HG02973 (cell line): ENCODE measurements around the gene EPB41L4A.
"Not testable (repeated sequence)": the region's sequence is repeated elsewhere in the genome, so short reads cannot be mapped to it uniquely, and the experiment has no call there.

Source experiments
- ATAC-seq: cut with Tn5 transposase; IDR thresholded peaks from one replicate; pipeline ENCODE4 v1.9.1; 2021; ENCODE audit warnings: moderate library complexity; ENCODE audit not compliant: unreplicated experiment

Gene EPB41L4A

DNA sequence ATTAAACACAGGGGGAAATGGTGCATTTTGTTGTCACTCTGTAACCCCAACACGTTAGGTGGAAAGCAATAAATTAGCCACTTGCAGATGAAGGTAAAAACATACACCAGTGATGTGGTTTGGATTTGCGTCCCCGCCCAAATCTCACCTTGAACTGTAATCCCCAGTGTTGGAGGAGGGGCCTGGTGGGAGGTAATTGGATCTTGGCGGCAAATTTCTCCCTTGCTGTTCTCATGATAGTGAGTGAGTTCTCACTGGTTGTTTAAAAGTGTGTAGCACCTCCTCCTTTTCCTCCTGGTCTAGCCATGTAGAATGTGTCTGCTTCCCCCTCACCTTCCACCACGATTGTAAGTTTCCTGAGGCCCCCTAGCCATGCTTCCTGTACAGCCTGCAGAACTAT, 17.2 kb downstream of the EPB41L4A start:
- no peak for ATAC-seq

DNA sequence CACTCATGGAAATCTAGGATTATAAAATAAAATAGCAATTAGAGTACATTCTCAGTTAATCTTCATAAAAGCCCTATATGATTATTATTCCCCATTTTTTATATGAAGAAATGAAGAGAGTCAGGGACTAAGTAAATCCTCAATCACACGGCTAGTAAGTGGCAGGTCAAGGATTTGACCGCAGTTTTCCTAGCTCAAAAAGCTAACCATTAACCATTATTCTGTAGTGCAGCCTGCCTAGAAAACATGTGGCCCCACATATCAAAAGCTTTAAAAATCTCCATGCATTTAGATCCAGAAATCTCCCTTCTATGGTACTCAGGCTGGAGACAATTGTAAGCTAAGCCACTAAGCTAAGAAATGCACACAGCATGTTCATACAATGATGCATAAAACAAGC, 21.4 kb downstream of the EPB41L4A start:
- no peak for ATAC-seq

DNA sequence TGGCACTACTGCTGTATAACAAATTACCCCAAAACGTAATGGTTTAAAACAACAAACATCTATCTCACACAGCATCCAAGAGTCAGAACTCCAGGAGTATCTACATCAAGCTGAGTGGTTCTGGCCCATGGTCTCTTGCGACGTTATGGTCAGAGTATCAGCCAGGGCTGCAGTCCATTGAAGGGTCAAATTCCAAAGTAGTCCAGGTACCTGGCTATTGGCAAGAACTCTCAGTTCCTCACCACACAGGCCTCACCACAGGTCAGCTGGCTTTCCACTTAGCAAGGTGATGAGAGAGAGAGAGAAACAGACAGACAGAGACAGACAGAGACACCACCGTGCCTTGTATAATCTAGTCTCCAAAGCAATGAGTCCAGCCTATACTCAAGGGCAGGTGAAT, 22.6 kb downstream of the EPB41L4A start:
- ATAC-seq, result no peak

GRCh38 chr5:112395299-112395698, 23.8 kb downstream of the EPB41L4A start:
- not testable (repeated sequence) for ATAC-seq

- no peak for ATAC-seq
These were observed 28.8 kb downstream of the EPB41L4A start for GRCh38 chr5:112390327-112390726.

GRCh38 chr5:112388739-112389138, 30.3 kb downstream of the EPB41L4A start:
- ATAC-seq, result no peak

GRCh38 chr5:112388074-112388473, 31.0 kb downstream of the EPB41L4A start:
- no peak for ATAC-seq

DNA sequence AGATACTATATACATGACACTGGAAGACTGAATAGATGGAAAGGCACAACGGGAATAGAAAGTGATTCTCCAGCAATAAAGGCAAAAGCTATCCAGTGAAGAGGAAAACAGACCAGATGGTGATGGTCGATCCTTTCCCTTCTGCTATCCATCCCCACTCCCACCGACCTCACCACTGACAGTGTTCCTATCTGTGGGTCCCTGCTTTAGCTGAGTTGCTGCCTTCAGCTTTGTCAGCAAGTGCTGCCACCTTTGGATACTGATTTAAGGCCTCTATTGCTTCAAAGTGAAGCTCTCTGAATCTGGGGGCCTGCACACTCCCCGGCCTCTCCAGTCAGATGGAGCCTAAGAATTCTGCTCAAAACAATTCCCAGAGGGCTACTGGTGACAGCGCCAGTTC, 32.3 kb downstream of the EPB41L4A start:
- ATAC-seq, result no peak

GRCh38 chr5:112385969-112386368, 33.1 kb downstream of the EPB41L4A start:
- ATAC-seq, result no peak

DNA sequence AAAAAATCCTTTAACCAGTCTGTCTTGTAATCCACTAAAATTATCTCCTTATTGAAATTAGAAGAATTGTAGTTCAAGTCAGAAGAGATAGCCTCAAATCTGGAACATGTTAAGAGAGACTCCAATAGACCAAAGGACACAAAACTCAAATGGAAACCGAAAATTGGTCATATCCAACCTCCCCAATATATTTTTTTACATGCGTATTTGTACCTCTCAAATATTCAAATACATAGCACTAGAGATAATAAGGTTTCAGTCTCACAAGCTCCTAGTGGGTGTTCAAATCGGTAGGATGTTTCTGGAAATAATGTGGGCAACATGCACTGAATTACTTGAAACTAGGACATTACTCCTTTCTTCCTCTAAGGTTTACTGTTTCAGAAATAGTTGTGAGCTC, 33.5 kb downstream of the EPB41L4A start:
- no peak for ATAC-seq

- ATAC-seq, result no peak
These were observed 34.6 kb downstream of the EPB41L4A start for GRCh38 chr5:112384523-112384922.

- ATAC-seq, result no peak
These were observed 36.2 kb downstream of the EPB41L4A start for GRCh38 chr5:112382886-112383285.

GRCh38 chr5:112381521-112381920, 37.6 kb downstream of the EPB41L4A start:
- ATAC-seq, result no peak

DNA sequence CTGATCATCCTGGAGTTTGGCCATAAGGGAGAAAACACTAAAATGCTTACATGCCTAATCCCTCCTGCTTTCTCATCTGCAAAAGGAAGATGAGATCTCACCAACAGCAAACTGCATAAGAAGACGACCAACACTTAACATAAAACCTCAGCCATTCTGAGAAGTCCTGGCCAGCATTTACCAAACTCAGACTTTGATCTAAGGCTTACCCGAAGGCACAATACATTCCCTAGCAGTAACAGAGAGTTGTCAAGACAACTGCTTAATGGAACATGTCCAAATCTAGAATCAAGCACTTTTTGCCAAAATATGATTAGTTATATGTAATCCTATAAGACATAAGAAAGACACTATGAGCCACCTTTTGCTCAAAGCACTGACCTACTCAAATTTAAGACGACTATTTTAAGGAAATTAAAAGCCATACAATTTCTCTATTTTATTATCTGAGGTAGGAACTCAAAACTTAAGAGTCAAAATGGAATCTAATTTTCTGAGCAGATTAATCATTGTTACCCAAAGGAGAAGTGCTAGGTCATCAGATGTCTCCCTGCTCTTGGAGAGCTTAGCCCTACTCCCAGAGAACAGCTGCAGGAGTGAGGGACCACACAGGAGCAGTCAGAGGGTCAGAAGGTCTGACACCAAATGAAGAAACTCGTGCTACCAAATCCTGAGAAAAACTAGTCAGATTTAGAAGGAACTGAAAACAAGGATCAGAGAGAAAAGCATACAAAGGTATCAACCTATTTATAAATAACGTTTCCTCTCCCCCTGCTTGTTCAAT, 39.3 kb downstream of the EPB41L4A start:
- ATAC-seq, result no peak

DNA sequence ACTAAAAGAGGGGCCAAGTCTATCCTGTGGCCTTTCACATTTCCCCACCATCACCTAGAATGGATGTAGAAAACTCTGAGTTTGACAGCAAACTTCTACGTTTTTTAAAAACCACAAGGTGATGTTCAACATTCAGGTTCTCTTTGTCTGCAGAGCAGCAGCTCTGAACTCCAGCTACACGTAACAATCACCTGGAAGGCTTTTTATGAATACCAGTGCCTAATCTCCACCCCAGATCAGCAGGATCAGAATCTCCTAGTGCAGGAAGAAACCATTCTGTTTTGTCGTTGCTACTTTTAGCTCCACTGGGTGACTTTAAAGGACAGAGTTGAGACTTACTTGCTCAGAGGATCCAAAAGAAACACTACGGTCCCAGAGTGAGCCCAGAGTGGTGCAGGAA, 44.3 kb downstream of the EPB41L4A start:
- no peak for ATAC-seq

DNA sequence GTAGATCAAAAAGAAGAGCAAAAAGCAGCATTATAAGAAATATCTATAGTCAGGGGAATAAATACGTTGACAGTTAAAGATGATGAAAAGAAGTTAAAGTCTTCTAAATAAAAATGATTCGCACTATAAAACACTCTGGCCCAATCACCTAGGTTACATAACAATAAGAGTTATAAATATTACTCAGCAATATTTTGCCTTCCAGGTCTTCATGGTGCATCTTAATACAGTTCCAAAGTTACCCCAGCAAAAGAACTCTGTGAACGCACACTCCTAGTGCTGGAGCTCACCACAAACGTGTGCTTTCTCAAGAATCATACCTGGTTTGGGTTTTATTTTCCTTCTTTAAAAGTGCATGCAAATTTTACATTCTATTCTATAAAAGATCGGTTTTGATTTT, 44.7 kb downstream of the EPB41L4A start:
- no peak for ATAC-seq

- no peak for ATAC-seq
These were observed 45.2 kb downstream of the EPB41L4A start for GRCh38 chr5:112373885-112374284.

GRCh38 chr5:112372543-112372942, 46.5 kb downstream of the EPB41L4A start:
- no peak for ATAC-seq

GRCh38 chr5:112371067-112371466, 48.0 kb downstream of the EPB41L4A start:
- no peak for ATAC-seq

DNA sequence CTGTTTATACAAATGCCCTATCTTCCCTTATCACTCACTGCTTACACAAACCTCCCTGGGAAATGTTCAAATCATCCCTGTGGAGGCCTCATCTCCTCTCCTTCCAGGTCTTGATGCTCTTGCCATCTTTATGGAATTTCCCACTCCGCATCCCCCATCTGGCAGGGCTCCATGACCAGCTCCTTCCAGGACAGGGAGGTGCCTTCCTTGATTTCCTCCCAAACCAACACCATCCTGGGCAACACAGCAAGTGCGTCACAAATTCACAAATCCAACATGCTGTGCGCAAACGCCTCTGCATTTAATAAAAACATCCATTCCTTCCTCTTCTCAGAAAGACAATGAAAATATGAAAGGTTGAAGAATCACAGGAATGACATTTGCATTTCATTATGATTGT, 51.7 kb downstream of the EPB41L4A start:
- ATAC-seq, result no peak

- ATAC-seq, result peak; percentile 69
These were observed 52.1 kb downstream of the EPB41L4A start for GRCh38 chr5:112366987-112367386.

- ATAC-seq, result not testable (repeated sequence)
These were observed 58.3 kb downstream of the EPB41L4A start for GRCh38 chr5:112360740-112361139.
